Gastroesophageal sphincter (tissue), 4 donors: Measurements from ENCODE around the gene IMMP2L. TPM values are rescaled to one million over a fixed set of nuclear protein-coding genes. Genes with fewer than 3 reads are reported as not detected.

Experiments used
- ATAC-seq: fragments of 150-250 bp; one replicate; pipeline ENCODE4 v1.9.1; 2016; ENCODE audit warnings: mild to moderate bottlenecking, moderate library complexity
- H3K27ac ChIP-seq, 4 donors: fragments of 200-600 bp; sonication (generic) in 3 of 4; 1 replicate in 3 of 4; 2 replicates in 1 of 4; pipeline ENCODE4 v1.5.1; 2016 to 2019
- H3K27me3 ChIP-seq: fragments of 200-600 bp; sonication (generic); one replicate; pipeline ENCODE4 v1.5.1; 2019
- H3K36me3 ChIP-seq, 2 donors: fragments of 200-600 bp; sonication (generic); one replicate each; pipeline ENCODE4 v1.5.1; 2019; ENCODE audit warnings: control low read depth in 1 of 2
- H3K4me1 ChIP-seq, 3 donors: fragments of 200-600 bp; sonication (generic); 1 replicate in 2 of 3; 2 replicates in 1 of 3; pipeline ENCODE4 v1.5.1; 2016 to 2019; ENCODE audit warnings: control low read depth in 2 of 3
- H3K4me3 ChIP-seq, 2 donors: fragments of 200-600 bp; sonication (generic); one replicate each; pipeline ENCODE4 v1.5.1; 2019; ENCODE audit warnings: mild to moderate bottlenecking in 1 of 2, moderate library complexity in 1 of 2
- H3K9me3 ChIP-seq, 3 donors: fragments of 200-600 bp; sonication (generic); one replicate each; pipeline ENCODE4 v1.5.1; 2017 to 2019; ENCODE audit warnings: control low read depth in 2 of 3
- EP300 ChIP-seq: sonication (generic); formaldehyde crosslinking; IDR thresholded peaks from one replicate; pipeline ENCODE4 v1.6.1; 2017; ENCODE audit warnings: antibody characterized with exemption, mild to moderate bottlenecking
- POLR2A ChIP-seq, 2 donors: fragments of 450-650 bp; IDR thresholded peaks; one replicate each; pipeline ENCODE4 v1.6.1; 2017; ENCODE audit warnings: antibody characterized with exemption in 2 of 2, mild to moderate bottlenecking in 2 of 2, moderate library complexity in 1 of 2
- POLR2AphosphoS5 ChIP-seq: sonication (generic); formaldehyde crosslinking; IDR thresholded peaks from one replicate; pipeline ENCODE4 v1.6.1; 2017; ENCODE audit warnings: antibody characterized with exemption
- WGBS, 2 donors: methylation state at CpG; one replicate each; pipeline ENCODE4 v1.1.5; 2018; ENCODE audit warnings: low coverage in 1 of 2; 5-methylcytosine and 5-hydroxymethylcytosine counted together
- total RNA-seq, 4 donors: library from RNA; depleted of rRNA; stranded (reverse); fragments of >200 nt; gene quantifications; one replicate each; pipeline ENCODE4 v1.1.0, GENCODE V29; 2016
- TF ChIP-seq, protein P1 (sequence below), 4 experiments: fragments of 200-600 bp in 2 of 4; fragments of 450-650 bp in 2 of 4; sonication (generic) in 1 of 4; IDR thresholded peaks; one replicate each; pipeline ENCODE4 v1.5.1; 2017 to 2019; ENCODE audit warnings: antibody characterized with exemption in 4 of 4, mild to moderate bottlenecking in 2 of 4, moderate library complexity in 2 of 4

The IMMP2L gene
- total RNA-seq, 4 donors from 2014 or later: 13.6 to 38.5 (median 30.1) TPM

DNA sequence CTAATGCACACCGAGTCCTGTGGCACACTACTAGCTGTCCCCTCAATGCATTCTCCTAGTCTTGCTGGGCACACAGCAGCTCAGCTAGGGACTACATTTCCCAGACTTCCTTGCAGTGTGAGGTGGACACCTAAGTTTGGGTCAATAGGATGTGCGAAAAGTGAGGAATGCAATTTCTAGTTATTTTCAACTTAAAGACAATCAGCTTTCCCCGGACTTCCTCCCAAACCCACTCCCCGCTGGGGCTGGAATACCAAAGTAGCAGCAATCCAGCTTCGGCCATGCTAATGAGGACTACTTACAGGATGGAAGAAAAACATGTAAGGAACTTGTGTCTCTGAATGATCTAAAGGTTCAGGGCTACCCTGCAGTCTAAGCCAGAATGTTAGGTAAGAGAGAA, 757.8 kb downstream of the IMMP2L start:
- WGBS, 2 donors: 86 to 100% methylated on average over 3 to 5 of the region's 5 CpGs
- no peak for ATAC-seq
- Histone ChIP-seq H3K27ac (no peak overlapping the region), H3K4me1 (no peaks in the 10 kb centered on the region), H3K9me3 (no peaks in the 10 kb centered on the region), H3K4me3 (no peak overlapping the region), H3K27me3 (no peaks in the 10 kb centered on the region), H3K36me3 (no peaks in the 10 kb centered on the region)
- TF ChIP-seq EP300: no peak
- no peak for TF ChIP-seq POLR2AphosphoS5
- TF ChIP-seq POLR2A (IDR thresholded peaks at IDR 0.05): no peak
- TF ChIP-seq, protein P1, sequence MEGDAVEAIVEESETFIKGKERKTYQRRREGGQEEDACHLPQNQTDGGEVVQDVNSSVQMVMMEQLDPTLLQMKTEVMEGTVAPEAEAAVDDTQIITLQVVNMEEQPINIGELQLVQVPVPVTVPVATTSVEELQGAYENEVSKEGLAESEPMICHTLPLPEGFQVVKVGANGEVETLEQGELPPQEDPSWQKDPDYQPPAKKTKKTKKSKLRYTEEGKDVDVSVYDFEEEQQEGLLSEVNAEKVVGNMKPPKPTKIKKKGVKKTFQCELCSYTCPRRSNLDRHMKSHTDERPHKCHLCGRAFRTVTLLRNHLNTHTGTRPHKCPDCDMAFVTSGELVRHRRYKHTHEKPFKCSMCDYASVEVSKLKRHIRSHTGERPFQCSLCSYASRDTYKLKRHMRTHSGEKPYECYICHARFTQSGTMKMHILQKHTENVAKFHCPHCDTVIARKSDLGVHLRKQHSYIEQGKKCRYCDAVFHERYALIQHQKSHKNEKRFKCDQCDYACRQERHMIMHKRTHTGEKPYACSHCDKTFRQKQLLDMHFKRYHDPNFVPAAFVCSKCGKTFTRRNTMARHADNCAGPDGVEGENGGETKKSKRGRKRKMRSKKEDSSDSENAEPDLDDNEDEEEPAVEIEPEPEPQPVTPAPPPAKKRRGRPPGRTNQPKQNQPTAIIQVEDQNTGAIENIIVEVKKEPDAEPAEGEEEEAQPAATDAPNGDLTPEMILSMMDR (IDR thresholded peaks at IDR 0.05): no peak

DNA sequence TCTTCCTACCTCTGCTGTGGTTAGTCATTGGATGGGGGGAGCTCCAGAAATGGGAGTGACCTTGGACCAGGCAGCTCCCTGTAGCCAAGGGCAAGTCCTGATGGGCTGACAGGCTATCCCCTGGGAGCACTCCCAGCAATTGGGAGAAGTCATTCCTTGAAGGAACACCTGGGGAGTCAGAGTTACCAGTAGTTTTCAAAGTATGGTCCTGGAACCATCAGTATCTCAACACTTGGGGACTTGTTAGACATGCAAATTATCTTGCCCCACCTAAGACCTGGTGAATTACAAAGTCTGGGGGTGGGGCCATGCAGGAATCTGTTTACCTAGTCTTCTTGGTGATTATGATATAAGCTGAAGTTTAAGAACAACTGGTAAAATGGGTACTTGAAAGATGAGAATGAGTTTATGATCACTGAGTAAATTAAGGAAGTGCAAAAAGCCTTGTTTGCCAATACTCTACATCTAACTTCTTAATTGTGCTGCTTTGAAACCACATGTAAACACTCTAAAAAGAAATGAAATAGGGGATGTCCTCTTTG, 758.6 kb downstream of the IMMP2L start:
- Histone ChIP-seq H3K4me3 (no peak overlapping the region), H3K27me3 (no peaks in the 10 kb centered on the region), H3K27ac (no peak overlapping the region), H3K4me1 (no peaks in the 10 kb centered on the region), H3K9me3 (no peaks in the 10 kb centered on the region), H3K36me3 (no peaks in the 10 kb centered on the region)
- TF ChIP-seq POLR2AphosphoS5 (no peak), EP300 (no peak), POLR2A (IDR thresholded peaks at IDR 0.05) (no peak)
- TF ChIP-seq, protein P1 (IDR thresholded peaks at IDR 0.05): no peak
- ATAC-seq: no peak

DNA sequence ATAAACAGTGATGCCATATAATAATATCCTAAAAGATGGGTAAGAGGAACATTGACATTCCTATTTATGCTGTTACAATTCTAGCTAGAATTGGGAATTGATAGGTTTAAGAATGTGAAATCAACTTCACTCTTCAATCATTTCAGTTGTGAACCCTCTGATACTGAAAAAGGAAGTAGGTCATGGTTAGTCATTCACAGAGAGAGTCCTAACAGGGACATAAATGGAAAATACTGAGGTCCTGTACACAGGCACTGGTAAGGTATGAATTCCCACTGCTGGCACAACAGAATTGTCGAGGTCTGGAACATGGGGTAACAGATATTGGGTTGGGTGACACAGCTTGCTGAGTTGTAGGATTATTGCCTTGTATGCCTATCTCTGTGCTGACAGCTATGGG, 760.8 kb downstream of the IMMP2L start:
- H3K4me3 ChIP-seq: no peak overlapping the region
- no peaks in the 10 kb centered on the region for H3K4me1 ChIP-seq
- no peaks in the 10 kb centered on the region for H3K36me3 ChIP-seq
- 86 to 91% methylated on average over 1 of the region's 1 CpG for whole genome bisulfite sequencing, 2 donors
- H3K9me3 ChIP-seq: no peaks in the 10 kb centered on the region
- no peak overlapping the region for H3K27ac ChIP-seq
- no peak for TF ChIP-seq EP300
- no peak for TF ChIP-seq POLR2AphosphoS5
- TF ChIP-seq, protein P1 (IDR thresholded peaks at IDR 0.05): no peak
- no peaks in the 10 kb centered on the region for H3K27me3 ChIP-seq
- no peak for ATAC-seq

DNA sequence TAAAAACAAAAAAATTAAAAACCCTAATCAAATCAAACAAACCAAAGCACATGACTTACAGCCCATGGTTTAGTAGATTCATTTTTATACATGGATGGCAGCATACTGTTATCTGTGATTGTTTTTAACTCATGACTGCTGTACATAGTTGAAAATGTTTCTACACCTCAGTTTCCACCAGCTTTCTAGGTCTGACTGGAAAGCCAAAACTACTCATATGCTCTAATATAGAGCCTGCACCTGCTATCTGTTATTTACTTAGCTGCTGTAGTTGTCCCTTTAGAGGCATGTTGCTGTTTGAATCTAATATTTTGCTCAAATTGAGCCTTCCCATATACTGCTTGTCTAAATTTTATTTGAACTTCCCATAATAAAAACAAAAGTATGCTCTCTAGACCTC, 761.3 kb downstream of the IMMP2L start:
- H3K9me3 ChIP-seq: no peaks in the 10 kb centered on the region
- TF ChIP-seq EP300 (no peak), POLR2AphosphoS5 (no peak), POLR2A (IDR thresholded peaks at IDR 0.05) (no peak)
- TF ChIP-seq, protein P1 (IDR thresholded peaks at IDR 0.05): no peak
- ATAC-seq: no peak
- H3K4me1 ChIP-seq: no peaks in the 10 kb centered on the region
- H3K36me3 ChIP-seq: no peaks in the 10 kb centered on the region
- H3K27me3 ChIP-seq: no peaks in the 10 kb centered on the region
- no peak overlapping the region for H3K4me3 ChIP-seq
- no peak overlapping the region for H3K27ac ChIP-seq

DNA sequence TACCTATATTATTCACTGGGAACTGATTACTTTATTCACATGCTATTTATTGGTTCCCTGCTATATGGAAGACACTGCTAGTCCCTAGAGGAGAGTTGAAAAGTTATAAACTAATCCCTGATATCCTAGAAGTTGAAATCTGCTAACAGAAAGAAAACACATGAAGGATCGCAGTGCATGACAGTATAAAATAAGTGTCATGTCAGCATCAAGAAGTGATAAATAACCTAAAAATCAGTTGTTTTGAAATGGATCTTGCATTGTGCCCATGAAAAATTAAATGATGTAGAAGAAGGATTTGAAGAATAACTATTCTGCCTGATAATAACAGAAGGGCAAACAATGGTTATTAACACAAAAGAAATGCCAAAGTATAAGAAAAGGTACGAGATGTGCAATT, 764.6 kb downstream of the IMMP2L start:
- no peak for ATAC-seq
- Histone ChIP-seq H3K4me3 (no peak overlapping the region), H3K36me3 (no peaks in the 10 kb centered on the region), H3K27ac (no peak overlapping the region), H3K9me3 (no peaks in the 10 kb centered on the region), H3K27me3 (no peaks in the 10 kb centered on the region), H3K4me1 (no peaks in the 10 kb centered on the region)
- WGBS, 2 donors: 86 to 95% methylated on average over 2 of the region's 2 CpGs
- TF ChIP-seq EP300 (no peak), POLR2A (IDR thresholded peaks at IDR 0.05) (no peak), POLR2AphosphoS5 (no peak)
- TF ChIP-seq, protein P1 (IDR thresholded peaks at IDR 0.05): no peak
